ENCODE data around the gene CARD6. TPM values are rescaled to one million over a fixed set of nuclear protein-coding genes. Genes with fewer than 3 reads are reported as not detected.
"Not testable (repeated sequence)": the region's sequence is repeated elsewhere in the genome, so short reads cannot be mapped to it uniquely, and the experiment has no call there.

Gene CARD6
- total RNA-seq, 2 experiments from 2014 or later = 3.0 to 3.4 TPM

GRCh38 chr5:40847525-40847924 lies 6.4 kb downstream of the CARD6 start:
- H3K27me3 Mint-ChIP-seq (ENCODE audit: low read depth) = peaks cover 7% of the 10 kb centered on the region
- no peak overlapping the region for H3K4me3 Mint-ChIP-seq
- ChIA-PET POLR2A (no interaction called here), CTCF (interaction anchor here (1.0 kb wide), 1 partner anchor 32 kb away, joined by 3 read pairs; no protein-coding TSS in a partner anchor)
- no peaks in the 10 kb centered on the region for H3K9me3 Mint-ChIP-seq (ENCODE audit: insufficient read depth)
- ATAC-seq (no peak), DNase-seq (no peak)
- no peaks in the 10 kb centered on the region for H3K4me1 Mint-ChIP-seq (ENCODE audit: low read depth)
- H3K36me3 Mint-ChIP-seq (ENCODE audit: low read depth) = peaks cover 4% of the 10 kb centered on the region
- no peak overlapping the region for H3K27ac Mint-ChIP-seq

DNA sequence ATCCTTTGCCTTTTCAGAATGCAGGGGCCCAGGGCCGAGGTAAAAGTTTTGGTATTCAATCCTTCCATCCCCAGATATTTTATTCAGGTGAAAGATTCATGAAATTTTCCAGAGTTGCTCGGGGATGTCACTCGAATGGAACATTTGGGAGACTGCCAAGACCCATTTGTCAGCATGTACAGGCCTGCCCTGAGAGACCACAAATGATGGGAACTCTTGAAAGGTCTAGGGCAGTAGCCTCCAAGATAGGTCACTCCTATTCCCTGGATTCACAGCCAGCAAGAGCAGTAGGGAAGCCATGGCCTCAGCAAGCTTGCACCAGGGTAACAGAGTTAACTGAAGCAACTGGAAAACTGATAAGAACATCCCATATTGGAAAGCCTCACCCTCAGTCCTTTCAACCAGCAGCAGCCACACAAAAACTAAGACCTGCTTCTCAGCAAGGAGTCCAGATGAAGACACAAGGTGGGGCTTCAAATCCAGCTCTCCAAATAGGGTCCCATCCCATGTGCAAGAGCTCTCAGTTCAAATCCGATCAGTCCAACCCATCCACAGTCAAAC lies 12.5 kb downstream of the CARD6 start:
- no peaks in the 10 kb centered on the region for H3K4me1 Mint-ChIP-seq (ENCODE audit: low read depth)
- no peak overlapping the region for H3K27ac Mint-ChIP-seq
- H3K9me3 Mint-ChIP-seq (ENCODE audit: insufficient read depth) = no peaks in the 10 kb centered on the region
- H3K4me3 Mint-ChIP-seq = no peak overlapping the region
- H3K36me3 Mint-ChIP-seq (ENCODE audit: low read depth) = peaks cover 3% of the 10 kb centered on the region
- CTCF ChIA-PET = no interaction called here
- POLR2A ChIA-PET = no interaction called here
- ATAC-seq (no peak), DNase-seq (no peak)
- peaks cover 1% of the 10 kb centered on the region for H3K27me3 Mint-ChIP-seq (ENCODE audit: low read depth)

GRCh38 chr5:40860711-40861110 lies 19.5 kb downstream of the CARD6 start:
- no peaks in the 10 kb centered on the region for H3K27me3 Mint-ChIP-seq (ENCODE audit: low read depth)
- H3K27ac Mint-ChIP-seq = no peak overlapping the region
- no peak overlapping the region for H3K4me3 Mint-ChIP-seq
- no peaks in the 10 kb centered on the region for H3K36me3 Mint-ChIP-seq (ENCODE audit: low read depth)
- peaks cover 5% of the 10 kb centered on the region for H3K9me3 Mint-ChIP-seq (ENCODE audit: insufficient read depth)
- H3K4me1 Mint-ChIP-seq (ENCODE audit: low read depth) = no peaks in the 10 kb centered on the region
- ATAC-seq = no peak
- ChIA-PET POLR2A (no interaction called here), CTCF (interaction anchor here (0.6 kb wide), 1 partner anchor 22 kb away, joined by 3 read pairs; no protein-coding TSS in a partner anchor)
- DNase-seq = no peak

GRCh38 chr5:40865004-40865403 lies 23.8 kb downstream of the CARD6 start:
- H3K27me3 Mint-ChIP-seq (ENCODE audit: low read depth); POLR2A ChIA-PET; ATAC-seq: not testable (repeated sequence)

GRCh38 chr5:40866844-40867243 lies 25.7 kb downstream of the CARD6 start:
- no peak overlapping the region for H3K4me3 Mint-ChIP-seq
- H3K36me3 Mint-ChIP-seq (ENCODE audit: low read depth) = no peaks in the 10 kb centered on the region
- peaks cover 5% of the 10 kb centered on the region for H3K9me3 Mint-ChIP-seq (ENCODE audit: insufficient read depth)
- ChIA-PET POLR2A (interaction anchor here (0.7 kb wide), 1 partner anchor 16 kb away, joined by 3 read pairs; no protein-coding TSS in a partner anchor), CTCF (no interaction called here)
- H3K4me1 Mint-ChIP-seq (ENCODE audit: low read depth) = no peaks in the 10 kb centered on the region
- peaks cover 3% of the 10 kb centered on the region for H3K27me3 Mint-ChIP-seq (ENCODE audit: low read depth)
- ATAC-seq (no peak), DNase-seq (no peak)
- no peak overlapping the region for H3K27ac Mint-ChIP-seq

More at GRCh38 chr5:40865004-40865403, 23.8 kb downstream of the CARD6 start:
- CTCF ChIA-PET; H3K27ac Mint-ChIP-seq; H3K4me1 Mint-ChIP-seq (ENCODE audit: low read depth); H3K36me3 Mint-ChIP-seq (ENCODE audit: low read depth); DNase-seq; H3K9me3 Mint-ChIP-seq (ENCODE audit: insufficient read depth); H3K4me3 Mint-ChIP-seq: not testable (repeated sequence)

GRCh38 chr5:40869384-40869783 lies 28.2 kb downstream of the CARD6 start:
- Mint-ChIP-seq H3K4me1 (ENCODE audit: low read depth) (no peaks in the 10 kb centered on the region), H3K27me3 (ENCODE audit: low read depth) (peaks cover 13% of the 10 kb centered on the region), H3K27ac (no peak overlapping the region), H3K4me3 (no peak overlapping the region), H3K9me3 (ENCODE audit: insufficient read depth) (peaks cover 5% of the 10 kb centered on the region), H3K36me3 (ENCODE audit: low read depth) (no peaks in the 10 kb centered on the region)
- ATAC-seq (no peak), DNase-seq (no peak)
- ChIA-PET POLR2A (no interaction called here), CTCF (no interaction called here)

DNA sequence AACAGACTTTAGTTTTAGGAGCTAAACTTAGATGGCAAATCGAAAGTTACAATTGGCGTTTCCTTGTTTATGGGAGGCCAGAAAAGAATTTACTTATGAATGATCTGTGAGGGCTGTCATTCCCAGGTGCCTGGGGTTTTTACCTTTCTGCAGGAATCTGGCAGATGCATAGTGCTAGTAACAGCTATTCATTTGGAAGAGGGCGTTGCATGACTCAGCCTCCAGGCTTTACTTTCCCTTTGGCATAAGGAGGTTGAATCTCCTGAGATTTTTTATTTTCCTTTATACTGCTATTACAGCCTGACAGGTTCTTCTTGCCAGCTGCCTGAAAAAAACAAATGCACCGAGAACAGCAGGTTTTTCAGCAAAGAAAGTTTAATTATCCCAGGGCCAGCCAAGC lies 30.0 kb downstream of the CARD6 start:
- H3K27ac Mint-ChIP-seq = no peak overlapping the region
- POLR2A ChIA-PET = no interaction called here

GRCh38 chr5:40872253-40872652 lies 31.1 kb downstream of the CARD6 start:
- H3K4me3 Mint-ChIP-seq; H3K36me3 Mint-ChIP-seq (ENCODE audit: low read depth); DNase-seq; H3K27ac Mint-ChIP-seq; POLR2A ChIA-PET; CTCF ChIA-PET; ATAC-seq; H3K9me3 Mint-ChIP-seq (ENCODE audit: insufficient read depth); H3K4me1 Mint-ChIP-seq (ENCODE audit: low read depth): not testable (repeated sequence)
- peaks cover 15% of the 10 kb centered on the region for H3K27me3 Mint-ChIP-seq (ENCODE audit: low read depth)

More for the DNA sequence above, 30.0 kb downstream of the CARD6 start:
- ATAC-seq (no peak), DNase-seq (no peak)
- Mint-ChIP-seq H3K9me3 (ENCODE audit: insufficient read depth) (no peaks in the 10 kb centered on the region), H3K27me3 (ENCODE audit: low read depth) (peaks cover 15% of the 10 kb centered on the region), H3K4me1 (ENCODE audit: low read depth) (no peaks in the 10 kb centered on the region), H3K36me3 (ENCODE audit: low read depth) (no peaks in the 10 kb centered on the region), H3K4me3 (no peak overlapping the region)
- CTCF ChIA-PET = interaction anchor here (1.2 kb wide), 1 partner anchor 8 kb away, joined by 4 read pairs; no protein-coding TSS in a partner anchor

DNA sequence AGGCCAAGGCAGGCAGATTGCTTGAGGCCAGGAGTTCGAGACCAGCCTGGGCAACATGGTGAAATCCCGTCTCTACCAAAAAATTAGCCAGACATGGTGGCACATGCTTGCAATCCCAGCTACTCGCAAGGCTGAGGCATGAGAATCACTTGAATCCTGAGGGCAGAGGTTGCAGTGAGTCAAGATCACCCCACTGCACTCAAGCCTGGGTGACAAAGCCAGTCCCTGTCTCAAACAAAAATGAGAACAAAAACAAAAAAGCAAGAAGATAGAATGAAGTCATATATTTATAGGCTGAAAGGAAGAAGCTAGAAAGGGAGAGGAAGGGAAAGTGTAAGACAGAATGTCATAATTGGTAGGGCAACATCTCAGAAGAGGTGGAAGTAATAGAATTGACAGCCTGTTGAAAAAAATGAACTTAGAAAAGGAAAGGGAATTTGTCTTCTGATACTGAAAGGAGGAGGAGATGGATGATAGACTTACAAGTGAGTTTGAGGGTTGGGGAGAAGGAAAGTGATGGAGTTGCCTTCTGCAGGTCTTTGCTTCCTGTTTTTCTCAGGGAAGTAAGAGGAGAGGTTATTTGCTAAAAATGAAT lies 32.2 kb downstream of the CARD6 start:
- Mint-ChIP-seq H3K27ac (no peak overlapping the region), H3K36me3 (ENCODE audit: low read depth) (no peaks in the 10 kb centered on the region), H3K9me3 (ENCODE audit: insufficient read depth) (no peaks in the 10 kb centered on the region), H3K27me3 (ENCODE audit: low read depth) (peaks cover 15% of the 10 kb centered on the region), H3K4me3 (no peak overlapping the region), H3K4me1 (ENCODE audit: low read depth) (no peaks in the 10 kb centered on the region)
- ATAC-seq (no peak), DNase-seq (no peak)
- CTCF ChIA-PET = no interaction called here
- POLR2A ChIA-PET = no interaction called here

DNA sequence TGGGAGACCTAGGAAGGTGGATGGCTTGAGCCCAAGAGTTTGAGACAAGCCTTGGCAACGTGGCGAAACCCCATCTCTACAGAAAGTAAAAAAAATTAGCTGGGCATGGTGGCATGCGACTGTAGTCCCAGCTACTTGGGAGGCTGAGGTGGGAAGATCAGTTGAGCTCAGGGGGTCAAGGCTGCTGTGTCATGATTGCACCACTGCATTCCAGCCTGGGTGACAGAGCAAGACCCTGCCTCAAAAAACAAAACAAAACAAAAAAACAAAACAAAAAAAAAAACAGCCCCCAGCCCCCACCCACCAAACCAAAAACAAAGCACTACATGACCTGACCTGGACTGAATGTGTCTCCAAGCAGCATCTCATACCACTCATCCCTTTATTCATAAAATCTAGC lies 34.8 kb downstream of the CARD6 start:
- Mint-ChIP-seq H3K9me3 (ENCODE audit: insufficient read depth) (no peaks in the 10 kb centered on the region), H3K27ac (no peak overlapping the region), H3K4me1 (ENCODE audit: low read depth) (no peaks in the 10 kb centered on the region), H3K4me3 (no peak overlapping the region), H3K36me3 (ENCODE audit: low read depth) (no peaks in the 10 kb centered on the region), H3K27me3 (ENCODE audit: low read depth) (peaks cover 13% of the 10 kb centered on the region)
- POLR2A ChIA-PET = no interaction called here
- CTCF ChIA-PET = no interaction called here
- DNase-seq (no peak), ATAC-seq (no peak)

GRCh38 chr5:40877371-40877988 lies 36.3 kb downstream of the CARD6 start:
- ATAC-seq = no peak
- CTCF ChIA-PET = no interaction called here

GRCh38 chr5:40879163-40879942 lies 38.2 kb downstream of the CARD6 start:
- Mint-ChIP-seq H3K27me3 (ENCODE audit: low read depth) (peaks cover 13% of the 10 kb centered on the region), H3K4me3 (no peak overlapping the region), H3K9me3 (ENCODE audit: insufficient read depth) (no peaks in the 10 kb centered on the region), H3K4me1 (ENCODE audit: low read depth) (no peaks in the 10 kb centered on the region), H3K36me3 (ENCODE audit: low read depth) (no peaks in the 10 kb centered on the region), H3K27ac (no peak overlapping the region)
- ChIA-PET CTCF (interaction anchor here (0.7 to 1.1 kb wide), 6 partner anchors 8 to 1079 kb away, joined by 3 to 4 read pairs (median 3); no protein-coding TSS in a partner anchor), POLR2A (no interaction called here)
- no peak for ATAC-seq
- no peak for DNase-seq

More at GRCh38 chr5:40877371-40877988, 36.3 kb downstream of the CARD6 start:
- DNase-seq = no peak
- POLR2A ChIA-PET = no interaction called here
- Mint-ChIP-seq H3K9me3 (ENCODE audit: insufficient read depth) (no peaks in the 10 kb centered on the region), H3K4me1 (ENCODE audit: low read depth) (no peaks in the 10 kb centered on the region), H3K36me3 (ENCODE audit: low read depth) (no peaks in the 10 kb centered on the region), H3K27ac (no peak overlapping the region), H3K27me3 (ENCODE audit: low read depth) (peaks cover 19% of the 10 kb centered on the region), H3K4me3 (no peak overlapping the region)

Measured in activated CD8-positive, alpha-beta T cell treated with anti-CD3 and anti-CD28 coated beads, Interleukin-2, amount 10 ng/mL, durations not matched to agents 7 days and 5 days (primary cell).